Immature natural killer cell (primary cell): ENCODE results near the gene MYH13. TPM values are rescaled to one million over a fixed set of nuclear protein-coding genes. Genes with fewer than 3 reads are reported as not detected.

Experiments
- DNase-seq, 3 donors: peaks; one replicate each; pipeline ENCODE4 v3.0.0; 2022; ENCODE audit warnings: mixed read lengths in 1 of 3
- H3K27ac Mint-ChIP-seq, 6 donors: one replicate each; pipeline ENCODE4 v1.8.0; 2020; ENCODE audit warnings: mixed read lengths in 6 of 6, mild to moderate bottlenecking in 5 of 6, inconsistent platforms in 4 of 6, moderate library complexity in 3 of 6
- H3K27me3 Mint-ChIP-seq, 3 donors: one replicate each; pipeline ENCODE4 v1.8.0; 2020 to 2021; ENCODE audit warnings: low read depth in 3 of 3, mild to moderate bottlenecking in 3 of 3, mixed read lengths in 3 of 3, moderate library complexity in 3 of 3, inconsistent platforms in 1 of 3
- H3K36me3 Mint-ChIP-seq, 3 donors: one replicate each; pipeline ENCODE4 v1.8.0; 2020; ENCODE audit warnings: mixed read lengths in 3 of 3, inconsistent platforms in 2 of 3, mild to moderate bottlenecking in 2 of 3
- H3K4me1 Mint-ChIP-seq, 2 donors: one replicate each; pipeline ENCODE4 v1.8.0; 2020; ENCODE audit warnings: inconsistent platforms in 2 of 2, mild to moderate bottlenecking in 2 of 2, mixed read lengths in 2 of 2, moderate library complexity in 1 of 2
- H3K4me3 Mint-ChIP-seq, 5 donors: one replicate each; pipeline ENCODE4 v1.8.0; 2020; ENCODE audit warnings: mild to moderate bottlenecking in 5 of 5, mixed read lengths in 5 of 5, inconsistent platforms in 3 of 5, moderate library complexity in 3 of 5
- H3K9me3 Mint-ChIP-seq, 6 donors: one replicate each; pipeline ENCODE4 v1.8.0; 2020; ENCODE audit warnings: mild to moderate bottlenecking in 6 of 6, mixed read lengths in 6 of 6, inconsistent platforms in 4 of 6, moderate library complexity in 3 of 6
- polyA plus RNA-seq, 3 donors: library from polyadenylated mRNA; unstranded; fragments of 300-500 nt; fragmentation: Illumina TruSeq; gene quantifications; one replicate each; pipeline ENCODE4 v1.2.3, GENCODE V29; 2021

Gene MYH13
- polyA plus RNA-seq = not detected

- no peaks in the 10 kb centered on the region for H3K9me3 Mint-ChIP-seq
- no peaks in the 10 kb centered on the region for H3K36me3 Mint-ChIP-seq
- no peaks in the 10 kb centered on the region for H3K4me1 Mint-ChIP-seq
- H3K4me3 Mint-ChIP-seq = no peak within 1 kb of the TSS
- no peak for DNase-seq
- H3K27ac Mint-ChIP-seq = no peak within 1 kb of the TSS
- H3K27me3 Mint-ChIP-seq = peaks cover 8 to 9% (median 8%) of the 10 kb centered on the region in 3 donors
Measured at GRCh38 chr17:10372906-10373305, at the start of gene MYH13. Gene MYH13 (minus strand): TSS chr17:10373006. CDS start chr17:10364530, 8,476 bp downstream.

GRCh38 chr17:10421900-10422542 is 49.2 kb upstream of the MYH13 start, which contains the start of gene MYH8:
Gene MYH8 (minus strand): TSS chr17:10421950. CDS start chr17:10420227, 1,723 bp downstream.
- H3K27me3 Mint-ChIP-seq = peaks cover 0 to 7% (median 2%) of the 10 kb centered on the region in 3 donors
- H3K4me1 Mint-ChIP-seq = no peaks in the 10 kb centered on the region
- no peak within 1 kb of the TSS for H3K4me3 Mint-ChIP-seq
- no peaks in the 10 kb centered on the region for H3K36me3 Mint-ChIP-seq
- no peak within 1 kb of the TSS for H3K27ac Mint-ChIP-seq
- DNase-seq = no peak
- peaks cover 0 to 2% (median 0%) of the 10 kb centered on the region in 6 donors for H3K9me3 Mint-ChIP-seq

- Mint-ChIP-seq H3K4me3 (no peak overlapping the region), H3K27me3 (peaks cover 0 to 7% (median 2%) of the 10 kb centered on the region in 3 donors), H3K9me3 (peaks cover 0 to 2% (median 0%) of the 10 kb centered on the region in 6 donors), H3K4me1 (no peaks in the 10 kb centered on the region), H3K36me3 (no peaks in the 10 kb centered on the region), H3K27ac (no peak overlapping the region)
- no peak for DNase-seq
Measured at GRCh38 chr17:10421211-10421610, 48.4 kb upstream of the MYH13 start.

GRCh38 chr17:10420811-10421210 is 48.0 kb upstream of the MYH13 start:
- peaks cover 0 to 7% (median 2%) of the 10 kb centered on the region in 3 donors for H3K27me3 Mint-ChIP-seq
- H3K9me3 Mint-ChIP-seq = peaks cover 0 to 2% (median 0%) of the 10 kb centered on the region in 6 donors
- no peaks in the 10 kb centered on the region for H3K36me3 Mint-ChIP-seq
- DNase-seq = no peak
- H3K4me3 Mint-ChIP-seq = no peak overlapping the region
- H3K4me1 Mint-ChIP-seq = no peaks in the 10 kb centered on the region
- H3K27ac Mint-ChIP-seq = no peak overlapping the region

GRCh38 chr17:10417431-10417830 is 44.6 kb upstream of the MYH13 start:
- H3K4me1 Mint-ChIP-seq = no peaks in the 10 kb centered on the region
- H3K9me3 Mint-ChIP-seq = peaks cover 0 to 2% (median 0%) of the 10 kb centered on the region in 6 donors
- no peak overlapping the region for H3K4me3 Mint-ChIP-seq
- no peaks in the 10 kb centered on the region for H3K36me3 Mint-ChIP-seq
- no peak for DNase-seq
- H3K27ac Mint-ChIP-seq = no peak overlapping the region
- H3K27me3 Mint-ChIP-seq = peaks cover 0 to 10% (median 3%) of the 10 kb centered on the region in 3 donors

- no peak for DNase-seq
- Mint-ChIP-seq H3K9me3 (peaks cover 0 to 2% (median 0%) of the 10 kb centered on the region in 6 donors), H3K4me1 (no peaks in the 10 kb centered on the region), H3K27ac (no peak overlapping the region), H3K36me3 (no peaks in the 10 kb centered on the region), H3K27me3 (peaks cover 0 to 10% (median 3%) of the 10 kb centered on the region in 3 donors), H3K4me3 (no peak overlapping the region)
Measured at GRCh38 chr17:10415161-10415560, 42.4 kb upstream of the MYH13 start.

GRCh38 chr17:10403589-10403988 is 30.8 kb upstream of the MYH13 start:
- H3K27ac Mint-ChIP-seq = no peak overlapping the region
- no peaks in the 10 kb centered on the region for H3K36me3 Mint-ChIP-seq
- H3K27me3 Mint-ChIP-seq = peaks cover 5 to 10% (median 7%) of the 10 kb centered on the region in 3 donors
- no peaks in the 10 kb centered on the region for H3K9me3 Mint-ChIP-seq
- DNase-seq = no peak
- H3K4me1 Mint-ChIP-seq = no peaks in the 10 kb centered on the region
- H3K4me3 Mint-ChIP-seq = no peak overlapping the region

DNA sequence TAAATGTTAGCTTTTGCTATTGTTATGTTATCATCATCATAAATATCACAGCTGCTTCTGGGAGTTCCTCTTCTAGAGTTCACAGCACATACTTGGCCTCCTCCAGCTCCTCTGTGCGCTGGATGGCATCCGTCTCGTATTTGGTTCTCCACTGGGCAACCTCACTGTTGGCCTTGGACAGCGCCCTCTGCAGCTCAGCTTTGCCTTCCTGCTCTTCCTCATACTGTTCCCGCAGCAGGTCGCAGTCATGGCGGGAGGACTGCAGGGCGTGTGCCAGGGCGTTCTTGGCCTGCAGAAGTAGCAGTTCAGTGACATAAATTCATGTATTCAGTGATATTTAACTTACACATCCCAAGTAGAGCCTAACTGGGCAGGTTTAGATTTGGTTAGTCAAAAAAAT is 25.5 kb upstream of the MYH13 start:
- Mint-ChIP-seq H3K27me3 (peaks cover 4% of the 10 kb centered on the region in 3 donors), H3K36me3 (no peaks in the 10 kb centered on the region)

DNA sequence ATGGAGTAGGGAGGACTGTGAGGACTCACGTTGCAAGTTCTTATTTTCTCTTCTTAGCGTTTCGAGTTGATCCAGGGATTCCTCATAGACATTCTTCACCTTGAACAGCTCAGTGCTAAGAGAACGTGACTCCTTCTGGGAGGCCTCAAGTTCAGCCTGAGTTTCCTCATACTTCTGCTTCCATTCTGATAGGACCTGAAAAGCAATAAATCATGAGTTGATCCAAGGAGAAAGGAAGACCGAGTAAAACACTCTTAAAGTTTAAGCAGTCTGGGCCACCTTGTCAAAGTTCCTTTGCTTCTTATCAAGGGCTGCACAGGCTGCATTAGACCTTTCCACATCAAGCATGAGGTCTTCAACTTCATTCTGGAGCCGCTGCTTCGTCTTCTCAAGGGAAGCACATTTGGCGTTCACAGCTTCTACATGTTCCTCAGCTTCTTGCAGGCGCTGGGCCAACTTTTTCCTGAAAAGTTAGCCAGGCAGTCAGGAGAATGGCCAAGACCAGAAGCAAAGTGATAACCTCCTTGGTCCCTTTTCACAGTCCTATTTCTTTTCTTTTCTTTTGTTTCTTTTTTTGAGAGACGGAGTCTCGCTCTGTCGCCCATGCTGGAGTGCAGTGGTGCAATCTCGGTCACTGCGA is 23.8 kb upstream of the MYH13 start:
- Mint-ChIP-seq H3K4me3 (no peak overlapping the region), H3K36me3 (no peaks in the 10 kb centered on the region), H3K4me1 (no peaks in the 10 kb centered on the region), H3K27ac (no peak overlapping the region), H3K9me3 (no peaks in the 10 kb centered on the region), H3K27me3 (peaks cover 4 to 7% (median 4%) of the 10 kb centered on the region in 3 donors)
- DNase-seq = no peak

More for the DNA sequence above, 25.5 kb upstream of the MYH13 start:
- no peaks in the 10 kb centered on the region for H3K9me3 Mint-ChIP-seq
- H3K4me3 Mint-ChIP-seq = no peak overlapping the region
- no peak overlapping the region for H3K27ac Mint-ChIP-seq
- H3K4me1 Mint-ChIP-seq = no peaks in the 10 kb centered on the region
- no peak for DNase-seq

DNA sequence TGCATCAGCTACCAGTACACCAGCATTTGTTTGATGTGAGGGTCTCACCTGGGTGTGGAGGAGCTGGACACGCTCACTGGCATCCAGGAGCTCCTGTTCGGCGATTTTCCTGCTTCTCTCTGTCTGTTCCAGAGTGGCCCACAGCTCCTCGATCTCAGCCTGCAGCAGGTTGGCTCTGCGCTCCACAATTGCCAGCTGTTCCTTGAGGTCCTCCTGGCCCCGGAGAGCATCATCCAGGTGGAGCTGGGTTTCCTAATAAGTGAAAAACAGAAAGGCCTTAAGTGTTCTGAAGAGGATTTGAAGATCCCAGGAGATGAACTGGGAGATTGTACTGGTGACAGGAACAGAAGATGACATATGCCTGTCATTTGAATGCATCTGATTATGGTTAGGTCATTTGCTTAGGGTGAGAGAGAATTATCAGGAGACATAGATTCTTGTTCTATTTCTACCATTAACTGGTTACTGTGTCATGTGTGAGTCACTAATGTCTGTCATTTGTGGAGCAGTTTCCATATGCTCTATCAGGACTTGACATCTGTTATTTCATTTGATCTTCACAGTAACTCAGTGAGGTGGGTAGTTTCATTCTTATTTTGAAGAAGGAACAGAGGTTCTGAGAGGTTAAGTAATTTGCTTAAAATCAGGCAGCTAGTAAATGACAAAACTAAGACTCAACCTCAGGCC is 21.5 kb upstream of the MYH13 start:
- Mint-ChIP-seq H3K27ac (no peak overlapping the region), H3K9me3 (no peaks in the 10 kb centered on the region), H3K27me3 (peaks cover 4 to 9% (median 4%) of the 10 kb centered on the region in 3 donors), H3K4me3 (no peak overlapping the region), H3K4me1 (no peaks in the 10 kb centered on the region), H3K36me3 (no peaks in the 10 kb centered on the region)
- no peak for DNase-seq

DNA sequence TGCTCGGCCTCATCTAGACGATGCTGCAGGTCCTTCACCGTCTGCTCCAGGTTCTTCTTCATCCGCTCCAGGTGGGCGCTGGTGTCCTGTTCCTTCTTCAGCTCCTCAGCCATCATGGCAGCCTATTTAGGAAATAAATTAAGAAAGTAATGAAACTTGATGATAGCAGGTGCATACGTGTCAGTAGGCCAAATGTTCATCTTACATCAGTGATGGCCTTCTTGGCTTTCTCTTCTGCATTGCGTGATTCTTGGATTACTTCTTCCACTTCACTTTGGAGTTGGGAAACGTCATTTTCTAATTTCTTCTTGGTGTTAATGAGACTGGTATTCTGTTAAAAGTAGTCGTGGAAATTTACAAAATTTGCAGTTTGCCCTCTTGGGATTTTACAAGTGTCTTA is 20.1 kb upstream of the MYH13 start:
- Mint-ChIP-seq H3K4me3 (no peak overlapping the region), H3K27ac (no peak overlapping the region), H3K4me1 (no peaks in the 10 kb centered on the region), H3K9me3 (peaks cover 0 to 2% (median 0%) of the 10 kb centered on the region in 6 donors), H3K36me3 (no peaks in the 10 kb centered on the region), H3K27me3 (peaks cover 2 to 17% (median 4%) of the 10 kb centered on the region in 3 donors)
- DNase-seq = no peak

DNA sequence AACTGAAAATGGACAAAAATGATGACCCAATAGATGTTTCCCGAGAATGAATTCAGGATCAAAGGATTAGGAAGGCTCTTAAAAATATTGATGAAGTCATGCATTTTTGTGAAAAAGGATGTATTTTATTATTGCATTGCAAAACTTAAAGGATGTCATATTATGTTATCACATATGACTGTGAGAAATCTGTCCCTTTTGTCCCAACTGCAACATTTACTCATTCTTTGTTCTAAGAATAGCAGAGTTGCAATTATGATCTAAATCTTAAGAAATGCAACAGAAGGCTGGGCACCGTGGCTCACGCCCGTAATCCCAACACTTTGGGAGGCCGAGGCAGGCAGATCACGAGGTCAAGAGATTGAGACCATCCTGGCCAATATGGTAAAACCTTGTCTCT is 13.1 kb upstream of the MYH13 start:
- H3K4me3 Mint-ChIP-seq = no peak overlapping the region
- no peak overlapping the region for H3K27ac Mint-ChIP-seq
- H3K27me3 Mint-ChIP-seq = peaks cover 0 to 18% (median 4%) of the 10 kb centered on the region in 3 donors
- peaks cover 0 to 2% (median 0%) of the 10 kb centered on the region in 6 donors for H3K9me3 Mint-ChIP-seq
- no peaks in the 10 kb centered on the region for H3K36me3 Mint-ChIP-seq
- no peaks in the 10 kb centered on the region for H3K4me1 Mint-ChIP-seq
- DNase-seq = no peak

- no peaks in the 10 kb centered on the region for H3K36me3 Mint-ChIP-seq
- DNase-seq = no peak
- no peak overlapping the region for H3K27ac Mint-ChIP-seq
- H3K4me3 Mint-ChIP-seq = no peak overlapping the region
- peaks cover 0 to 2% (median 0%) of the 10 kb centered on the region in 6 donors for H3K9me3 Mint-ChIP-seq
- no peaks in the 10 kb centered on the region for H3K4me1 Mint-ChIP-seq
- H3K27me3 Mint-ChIP-seq = peaks cover 0 to 14% (median 3%) of the 10 kb centered on the region in 3 donors
Measured at GRCh38 chr17:10384175-10384574, 11.4 kb upstream of the MYH13 start.
